ENCODE results near the gene THSD8. TPM values are rescaled to one million over a fixed set of nuclear protein-coding genes. Genes with fewer than 3 reads are reported as not detected.

The THSD8 gene
- total RNA-seq, 1 experiment from 2014 or later: 14.5 TPM

GRCh38 chr19:12838182-12838885, 36.5 kb downstream of the THSD8 start, which contains the start of gene MAST1:
Gene MAST1, plus strand, starts transcription at chr19:12838515. Its CDS starts 58 bp downstream, at chr19:12838573.
- POLR2A ChIA-PET: interaction anchor here (0.7 to 1.0 kb wide), 2 partner anchors 9 to 133 kb away, joined by 3 to 5 read pairs; no protein-coding TSS in a partner anchor
- peak; percentile 46 for DNase-seq (ENCODE audit: unreplicated experiment)

DNA sequence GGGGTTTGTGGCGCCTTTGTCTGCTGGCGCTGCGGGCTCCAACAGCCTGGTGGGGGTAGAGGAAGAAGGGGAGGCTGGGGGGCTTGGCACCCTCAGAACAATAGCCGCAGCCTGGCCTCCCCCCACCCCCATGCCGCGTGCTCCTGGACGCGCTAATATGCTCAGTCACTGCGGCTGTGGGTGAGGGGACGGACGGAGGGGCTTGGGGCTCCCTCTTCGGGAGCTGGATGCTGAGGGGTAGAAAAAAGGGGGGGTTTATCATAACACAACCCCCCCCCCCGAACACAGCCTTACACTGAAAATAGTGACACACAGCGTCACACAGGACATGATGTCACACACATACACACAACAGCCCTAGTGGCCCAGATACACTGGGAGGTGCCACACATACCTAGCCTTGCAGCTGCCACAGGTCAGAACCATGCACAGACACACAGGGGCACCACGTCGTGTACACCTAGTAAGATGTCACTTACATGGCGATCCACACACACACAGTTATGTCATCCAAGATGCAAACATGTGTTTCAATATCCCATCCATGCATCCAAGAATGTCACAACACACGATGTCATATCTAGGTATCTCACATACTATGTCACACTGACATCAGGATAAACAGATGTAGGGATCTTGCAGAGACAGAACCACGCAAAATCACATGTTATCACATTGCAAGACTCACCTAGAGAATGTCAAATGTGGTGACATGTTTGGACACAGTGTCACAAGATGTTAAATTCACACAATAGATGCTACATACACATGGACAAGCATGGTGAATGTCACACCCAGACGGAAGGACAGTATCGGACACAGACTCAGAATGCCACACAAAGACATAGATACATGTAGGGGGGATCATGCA, 37.3 kb downstream of the THSD8 start:
- peaks cover 18% of the 10 kb centered on the region for H3K4me1 Mint-ChIP-seq (ENCODE audit: insufficient read depth, unreplicated experiment)
- peak overlapping the region; percentile 66 for H3K4me3 Mint-ChIP-seq (ENCODE audit: unreplicated experiment)
- TF ChIP-seq, protein P1, sequence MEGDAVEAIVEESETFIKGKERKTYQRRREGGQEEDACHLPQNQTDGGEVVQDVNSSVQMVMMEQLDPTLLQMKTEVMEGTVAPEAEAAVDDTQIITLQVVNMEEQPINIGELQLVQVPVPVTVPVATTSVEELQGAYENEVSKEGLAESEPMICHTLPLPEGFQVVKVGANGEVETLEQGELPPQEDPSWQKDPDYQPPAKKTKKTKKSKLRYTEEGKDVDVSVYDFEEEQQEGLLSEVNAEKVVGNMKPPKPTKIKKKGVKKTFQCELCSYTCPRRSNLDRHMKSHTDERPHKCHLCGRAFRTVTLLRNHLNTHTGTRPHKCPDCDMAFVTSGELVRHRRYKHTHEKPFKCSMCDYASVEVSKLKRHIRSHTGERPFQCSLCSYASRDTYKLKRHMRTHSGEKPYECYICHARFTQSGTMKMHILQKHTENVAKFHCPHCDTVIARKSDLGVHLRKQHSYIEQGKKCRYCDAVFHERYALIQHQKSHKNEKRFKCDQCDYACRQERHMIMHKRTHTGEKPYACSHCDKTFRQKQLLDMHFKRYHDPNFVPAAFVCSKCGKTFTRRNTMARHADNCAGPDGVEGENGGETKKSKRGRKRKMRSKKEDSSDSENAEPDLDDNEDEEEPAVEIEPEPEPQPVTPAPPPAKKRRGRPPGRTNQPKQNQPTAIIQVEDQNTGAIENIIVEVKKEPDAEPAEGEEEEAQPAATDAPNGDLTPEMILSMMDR (IDR thresholded peaks at IDR 0.05; ENCODE audit: unreplicated experiment): no peak
- H3K36me3 Mint-ChIP-seq (ENCODE audit: insufficient read depth, unreplicated experiment): no peaks in the 10 kb centered on the region
- DNase-seq (ENCODE audit: unreplicated experiment): no peak
- H3K27ac Mint-ChIP-seq (ENCODE audit: low read depth, unreplicated experiment): no peak overlapping the region
- ChIA-PET POLR2A (interaction anchor here (0.7 to 1.0 kb wide), 2 partner anchors 8 to 133 kb away, joined by 3 to 5 read pairs; no protein-coding TSS in a partner anchor), CTCF (interaction anchor here (0.7 to 1.2 kb wide), 2 partner anchors 24 to 699 kb away, joined by 3 to 6 read pairs; partner anchors contain the start of gene ZNF20)
- intact Hi-C loops (cut with micrococcal nuclease): loop anchor here (5.0 kb wide), 1 partner anchor 37 kb away; the partner anchor contains the start of genes PRDX2 and THSD8
- H3K9me3 Mint-ChIP-seq (ENCODE audit: unreplicated experiment): no peaks in the 10 kb centered on the region
- H3K27me3 Mint-ChIP-seq (ENCODE audit: insufficient read depth, unreplicated experiment): peaks cover 14% of the 10 kb centered on the region
- no TSS peak for BruUV-seq (replicated peaks)

More at GRCh38 chr19:12838182-12838885, 36.5 kb downstream of the THSD8 start, which contains the start of gene MAST1:
- Mint-ChIP-seq H3K27ac (ENCODE audit: low read depth, unreplicated experiment) (no peak within 1 kb of the TSS), H3K4me1 (ENCODE audit: insufficient read depth, unreplicated experiment) (peaks cover 17% of the 10 kb centered on the region), H3K4me3 (ENCODE audit: unreplicated experiment) (peak within 1 kb of the TSS; percentile 66), H3K36me3 (ENCODE audit: insufficient read depth, unreplicated experiment) (no peaks in the 10 kb centered on the region), H3K9me3 (ENCODE audit: unreplicated experiment) (no peaks in the 10 kb centered on the region), H3K27me3 (ENCODE audit: insufficient read depth, unreplicated experiment) (peaks cover 14% of the 10 kb centered on the region)
- BruUV-seq (replicated peaks): no TSS peak
- intact Hi-C loops (cut with micrococcal nuclease): loop anchor here (5.0 kb wide), 1 partner anchor 36 kb away; the partner anchor contains the start of genes PRDX2 and THSD8
- TF ChIP-seq, protein P1 (IDR thresholded peaks at IDR 0.05; ENCODE audit: unreplicated experiment): peak; percentile 60
- CTCF ChIA-PET: interaction anchor here (1.2 to 1.4 kb wide), 2 partner anchors 23 to 104 kb away, joined by 6 to 7 read pairs; no protein-coding TSS in a partner anchor

- TF ChIP-seq, protein P1 (IDR thresholded peaks at IDR 0.05; ENCODE audit: unreplicated experiment): no peak
- Mint-ChIP-seq H3K27ac (ENCODE audit: low read depth, unreplicated experiment) (no peak overlapping the region), H3K9me3 (ENCODE audit: unreplicated experiment) (no peaks in the 10 kb centered on the region), H3K27me3 (ENCODE audit: insufficient read depth, unreplicated experiment) (peaks cover 14% of the 10 kb centered on the region), H3K4me1 (ENCODE audit: insufficient read depth, unreplicated experiment) (peaks cover 22% of the 10 kb centered on the region), H3K36me3 (ENCODE audit: insufficient read depth, unreplicated experiment) (no peaks in the 10 kb centered on the region), H3K4me3 (ENCODE audit: unreplicated experiment) (no peak overlapping the region)
- intact Hi-C loops (cut with micrococcal nuclease): no loop called here
- peak; percentile 89 for DNase-seq (ENCODE audit: unreplicated experiment)
- no TSS peak for BruUV-seq (replicated peaks)
- ChIA-PET CTCF (no interaction called here), POLR2A (no interaction called here)
These were observed 38.5 kb downstream of the THSD8 start for GRCh38 chr19:12840091-12841079.
